H1 (cell line): ENCODE measurements around the gene VARS2. TPM values are rescaled to one million over a fixed set of nuclear protein-coding genes. Genes with fewer than 3 reads are reported as not detected.

Experiments
- CTCF ChIA-PET: fragments of 300-600 bp; sonication (Branson Sonifier 250); formaldehyde crosslinking; loops from one replicate; lab custom pipeline; 2021; ENCODE audit not compliant: partially characterized antibody; lab: Charles Lee
- POLR2A ChIA-PET: fragments of 300-600 bp; sonication (Branson Sonifier 250); formaldehyde crosslinking; loops from one replicate; lab custom pipeline; 2021; ENCODE audit warnings: inconsistent platforms; ENCODE audit not compliant: partially characterized antibody; lab: Charles Lee
- DNase-seq, 2 experiments: peaks; one replicate each; pipeline versions ENCODE4 v3.0.0 to v3.0.0-alpha.2; 2010 to 2022; ENCODE audit warnings: low spot score in 2 of 2, low read depth in 1 of 2, mixed read lengths in 1 of 2
- FAIRE-seq: peaks from 2 replicates; lab custom pipeline; 2011; peaks lifted over from hg19 to GRCh38; lab: Jason Lieb, UNC
- H2AFZ ChIP-seq: 2 replicates; pipeline ENCODE4 v1.8.1; 2012; ENCODE audit warnings: low read length, inconsistent platforms
- H2AK5ac ChIP-seq: 2 replicates; pipeline ENCODE4 v1.6.1; 2013; ENCODE audit warnings: low read depth, low read length
- H2BK120ac ChIP-seq: replicated peaks from 2 replicates; pipeline ENCODE3; 2013; ENCODE audit warnings: low read depth, low read length, inconsistent platforms
- H2BK12ac ChIP-seq: 2 replicates; pipeline ENCODE4 v1.6.1; 2013; ENCODE audit warnings: low read depth, low read length
- H2BK15ac ChIP-seq: 2 replicates; pipeline ENCODE4 v1.6.1; 2013; ENCODE audit warnings: low read length
- H2BK20ac ChIP-seq: 2 replicates; pipeline ENCODE4 v1.6.1; 2013; ENCODE audit warnings: low read length
- H2BK5ac ChIP-seq: 2 replicates; pipeline ENCODE4 v1.6.1; 2013; ENCODE audit warnings: low read depth, low read length
- H3K14ac ChIP-seq: 2 replicates; pipeline ENCODE4 v1.6.1; 2013; ENCODE audit warnings: inconsistent platforms; ENCODE audit not compliant: insufficient read length
- H3K18ac ChIP-seq: 2 replicates; pipeline ENCODE4 v1.6.1; 2013; ENCODE audit warnings: low read length; ENCODE audit errors: extremely low read depth
- H3K23ac ChIP-seq: 2 replicates; pipeline ENCODE4 v1.6.1; 2013; ENCODE audit warnings: inconsistent platforms; ENCODE audit not compliant: insufficient read length
- H3K23me2 ChIP-seq: 2 replicates; pipeline ENCODE4 v1.6.1; 2013; ENCODE audit warnings: low read depth, low read length
- H3K27ac ChIP-seq: 2 replicates; pipeline ENCODE4 v1.6.1; 2011; ENCODE audit warnings: low read depth, low read length, inconsistent platforms
- H3K27me3 ChIP-seq, 4 experiments: replicated peaks in 1 of 4; 1 replicate in 1 of 4; 2 replicates in 3 of 4; pipeline versions ENCODE4 v1.6.1 to v1.8.1; 2011 to 2013; ENCODE audit warnings: low read length in 3 of 4, mild to moderate bottlenecking in 3 of 4, inconsistent platforms in 2 of 4, mixed read lengths in 2 of 4, moderate library complexity in 1 of 4; ENCODE audit not compliant: control insufficient read depth in 3 of 4, insufficient read depth in 3 of 4; ENCODE audit errors: extremely low read depth in 1 of 4
- H3K36me3 ChIP-seq, 4 experiments: 2 replicates each; pipeline versions ENCODE4 v1.6.1 to v1.8.1; 2011 to 2013; ENCODE audit warnings: mild to moderate bottlenecking in 4 of 4, low read length in 3 of 4, moderate library complexity in 2 of 4, control low read depth in 1 of 4, inconsistent platforms in 1 of 4; ENCODE audit not compliant: insufficient read depth in 4 of 4, control insufficient read depth in 2 of 4
- H3K4ac ChIP-seq: replicated peaks from 2 replicates; pipeline ENCODE3; 2013; ENCODE audit warnings: low read length, low read depth, mixed read lengths, inconsistent platforms; ENCODE audit not compliant: insufficient read length
- H3K4me1 ChIP-seq, 4 experiments: replicated peaks in 1 of 4; 1 replicate in 1 of 4; 2 replicates in 3 of 4; pipeline versions ENCODE4 v1.6.1 to v1.8.1; 2011 to 2013; ENCODE audit warnings: low read length in 3 of 4, inconsistent platforms in 2 of 4, mixed read lengths in 1 of 4; ENCODE audit not compliant: insufficient read depth in 4 of 4, control insufficient read depth in 3 of 4
- H3K4me2 ChIP-seq, 2 experiments: 2 replicates each; pipeline versions ENCODE4 v1.6.1 to v1.8.1; 2011 to 2013; ENCODE audit warnings: low read depth in 2 of 2, low read length in 2 of 2, control low read depth in 1 of 2, inconsistent platforms in 1 of 2, mild to moderate bottlenecking in 1 of 2; ENCODE audit not compliant: insufficient read depth in 1 of 2
- H3K4me3 ChIP-seq, 4 experiments: fragments of 200-600, 300-600 bp in 1 of 4; sonication (generic), shearing (Covaris generic), sonication (Bioruptor Twin) in 1 of 4; 2 replicates each; pipeline versions ENCODE4 v1.5.1 to v1.8.1; 2011 to 2016; ENCODE audit warnings: low read length in 4 of 4, low read depth in 3 of 4, control low read depth in 2 of 4, inconsistent platforms in 2 of 4, mild to moderate bottlenecking in 2 of 4, mixed read lengths in 1 of 4, moderate library complexity in 1 of 4; ENCODE audit not compliant: insufficient read depth in 2 of 4; ENCODE audit errors: extremely low read depth in 1 of 4
- H3K56ac ChIP-seq: replicated peaks from 2 replicates; pipeline ENCODE3; 2013; ENCODE audit warnings: low read depth, mild to moderate bottlenecking, mixed read lengths, low read length, inconsistent platforms; ENCODE audit not compliant: insufficient read length
- H3K79me1 ChIP-seq: 2 replicates; pipeline ENCODE4 v1.6.1; 2013; ENCODE audit warnings: low read depth, low read length, control low read depth
- H3K79me2 ChIP-seq, 2 experiments: 2 replicates each; pipeline versions ENCODE4 v1.6.1 to v1.8.1; 2012 to 2013; ENCODE audit warnings: low read length in 2 of 2, mild to moderate bottlenecking in 2 of 2, inconsistent platforms in 1 of 2; ENCODE audit not compliant: insufficient read depth in 2 of 2, control insufficient read depth in 1 of 2
- H3K9ac ChIP-seq, 4 experiments: replicated peaks in 1 of 4; 1 replicate in 1 of 4; 2 replicates in 3 of 4; pipeline versions ENCODE4 v1.6.1 to v1.8.1; 2011 to 2013; ENCODE audit warnings: low read depth in 3 of 4, low read length in 3 of 4, control low read depth in 2 of 4, mild to moderate bottlenecking in 2 of 4, moderate library complexity in 2 of 4, inconsistent platforms in 1 of 4; ENCODE audit errors: extremely low read depth in 1 of 4
- H3K9me3 ChIP-seq, 2 experiments: 2 replicates each; pipeline versions ENCODE4 v1.6.1 to v1.8.1; 2012 to 2013; ENCODE audit warnings: mild to moderate bottlenecking in 2 of 2, moderate library complexity in 2 of 2, control low read depth in 1 of 2, inconsistent platforms in 1 of 2, low read depth in 1 of 2, low read length in 1 of 2, mixed read lengths in 1 of 2; ENCODE audit not compliant: insufficient read depth in 2 of 2
- H4K20me1 ChIP-seq, 2 experiments: replicated peaks in 1 of 2; 2 replicates each; pipeline versions ENCODE3 to v1.8.1; 2011 to 2013; ENCODE audit warnings: inconsistent platforms in 2 of 2, low read length in 2 of 2, mild to moderate bottlenecking in 1 of 2; ENCODE audit not compliant: insufficient read depth in 2 of 2, control insufficient read depth in 1 of 2
- H4K5ac ChIP-seq: 2 replicates; pipeline ENCODE4 v1.6.1; 2013; ENCODE audit warnings: low read length, low read depth, mixed read lengths, inconsistent platforms; ENCODE audit not compliant: insufficient read length
- H4K8ac ChIP-seq: 2 replicates; pipeline ENCODE4 v1.8.0; 2013; ENCODE audit warnings: mild to moderate bottlenecking, moderate library complexity, low read length, inconsistent platforms; ENCODE audit not compliant: insufficient read depth; ENCODE audit errors: extremely low read depth
- H4K91ac ChIP-seq: replicated peaks from 2 replicates; pipeline ENCODE3; 2013; ENCODE audit warnings: low read length, mixed read lengths, inconsistent platforms; ENCODE audit not compliant: insufficient read length
- MAFK ChIP-seq: IDR thresholded peaks from 2 replicates; pipeline ENCODE4 v1.6.1; 2012; ENCODE audit warnings: low read depth, mild to moderate bottlenecking, improper control_type of control experiment, low read length
- POLR2AphosphoS5 ChIP-seq: IDR thresholded peaks from 2 replicates; pipeline ENCODE4 v1.6.1; 2011; ENCODE audit warnings: low read depth, low read length
- WGBS, 2 experiments: shearing (Covaris generic) in 1 of 2; methylation state at CpG; one replicate each; pipeline versions ENCODE4 v1.1.6 to v1.1.7; 2013 to 2015; ENCODE audit warnings: low lambda C conversion rate in 2 of 2, mixed read lengths in 2 of 2, inconsistent platforms in 1 of 2, low coverage in 1 of 2, missing lambda C conversion rate in 1 of 2; ENCODE audit not compliant: insufficient replicate concordance in 2 of 2, insufficient coverage in 1 of 2, insufficient read length in 1 of 2; ENCODE audit errors: extremely low coverage in 1 of 2, missing lambda C conversion rate in 1 of 2; 5-methylcytosine and 5-hydroxymethylcytosine counted together
- polyA plus RNA-seq, 7 experiments: library from polyadenylated mRNA; depleted of rRNA in 3 of 7; stranded (reverse) in 5 of 7; unstranded in 2 of 7; fragments of >200 nt in 5 of 7; fragments of 200-250 nt in 2 of 7; gene quantifications; 1 replicate in 5 of 7; 2 replicates in 1 of 7; 4 replicates in 1 of 7; pipeline versions ENCODE4 v1.2.1 to v1.2.3, GENCODE V29; 2011 to 2013; ENCODE audit warnings: missing spikeins in 2 of 7, mixed read lengths in 2 of 7
- total RNA-seq: library from RNA; stranded (reverse); fragmentation: NEBNext Ultra II Directional; extraction: Animal tissue kit (Norgen Biotek cat#: 25700); gene quantifications from 2 replicates; pipeline ENCODE4 v1.2.1, GENCODE V29; 2021

The VARS2 gene
- total and polyA plus RNA-seq, 2 of the 8 experiments (the other 6 are each of a cell fraction or from before 2014, with no cell fraction given): 26.8 to 47.7 TPM

- peaks cover 3 to 43% of the 10 kb centered on the region in 2 experiments for H3K79me2 ChIP-seq
- H3K4me1 ChIP-seq: peaks cover under 1 to 12% (median 3%) of the 10 kb centered on the region in 4 experiments
- peaks cover 8% of the 10 kb centered on the region; the same call in 1 of the 2 replicates for H3K23me2 ChIP-seq
- H3K79me1 ChIP-seq: peaks cover 14% of the 10 kb centered on the region
- H4K91ac ChIP-seq: no peak overlapping the region
- no peak overlapping the region for H2BK5ac ChIP-seq
- H4K8ac ChIP-seq: no peak overlapping the region
- H3K4me3 ChIP-seq: no peak overlapping the region
- no peak for FAIRE-seq
- no peak overlapping the region for H2BK12ac ChIP-seq
- H2BK15ac ChIP-seq: no peak overlapping the region
- H3K36me3 ChIP-seq: peaks cover 46 to 84% (median 69%) of the 10 kb centered on the region in 4 experiments
- H3K14ac ChIP-seq: no peak overlapping the region
- no peak overlapping the region for H2AFZ ChIP-seq
- no peak overlapping the region for H3K23ac ChIP-seq
- H2BK120ac ChIP-seq: no peak overlapping the region
- no peak overlapping the region for H2BK20ac ChIP-seq
- TF ChIP-seq POLR2AphosphoS5 (0 out of 2 replicates have a peak, but pooled peaks have one; percentile 48), MAFK (no peak)
- H3K27me3 ChIP-seq: no peaks in the 10 kb centered on the region
- no peak overlapping the region for H3K4me2 ChIP-seq
- DNase-seq: no peak
- H2AK5ac ChIP-seq: no peak overlapping the region; the same call in 1 of the 2 replicates
- no peak overlapping the region for H3K4ac ChIP-seq
- ChIA-PET POLR2A (interaction anchor here (0.9 to 1.8 kb wide), 3 partner anchors 14 to 148 kb away, joined by 3 to 5 read pairs (median 4); partner anchors contain the start of gene IER3), CTCF (interaction anchor here (1.0 to 29.0 kb wide), 6 partner anchors 10 to 161 kb away, joined by 3 to 610 read pairs (median 9); partner anchors contain the start of genes MUCL3 and VARS2)
- peak overlapping the region; percentile 7; the same call in 1 of the 2 replicates for H3K27ac ChIP-seq
- peaks cover 6 to 36% of the 10 kb centered on the region in 2 experiments for H4K20me1 ChIP-seq
- H3K18ac ChIP-seq: no peak overlapping the region
- no peaks in the 10 kb centered on the region for H3K9me3 ChIP-seq
- WGBS, 2 experiments: 82% methylated on average over 19 of the region's 21 CpGs; no CpG with 5 or more reads in 1 of the 2 experiments
- H3K56ac ChIP-seq: no peak overlapping the region
- no peak overlapping the region for H4K5ac ChIP-seq
- H3K9ac ChIP-seq: peak overlapping the region in 1 of 4 experiments; percentile 38; a peak in 2 of 7 replicates
Measured at GRCh38 chr6:30891816-30892538, 22.1 kb upstream of the VARS2 start.
